SK-N-SH treated with all-trans-retinoic acid at 6 μM for 48 hours (cell line): ENCODE data around the gene FREY1.
A peak's percentile ranks its signal among the peaks of the same experiment; 100 is the strongest.

Source experiments
- ATAC-seq: fragments of 200-7000 bp; cut with Tn5 transposase; 3 replicates; pipeline ENCODE4 v1.9.1; 2020; ENCODE audit warnings: mild to moderate bottlenecking, moderate library complexity
- ARNTL ChIP-seq: fragments of 450-650 bp; formaldehyde crosslinking; IDR thresholded peaks from 2 replicates; pipeline ENCODE4 v1.5.0; 2020; ENCODE audit warnings: low read depth, mild to moderate bottlenecking, moderate library complexity, borderline replicate concordance
- BACH2 ChIP-seq: fragments of 250-450 bp; sonication (Bioruptor Pico); IDR thresholded peaks from 2 replicates; pipeline ENCODE4 v1.9.0; 2021; ENCODE audit warnings: mild to moderate bottlenecking, borderline replicate concordance
- CREB5 ChIP-seq: fragments of 250-450 bp; sonication (Bioruptor Pico); IDR thresholded peaks from 2 replicates; pipeline ENCODE4 v1.5.1; 2020; ENCODE audit warnings: low read depth, mild to moderate bottlenecking, moderate library complexity
- CSDC2 ChIP-seq: fragments of 250-450 bp; sonication (Bioruptor Pico); IDR thresholded peaks from 2 replicates; pipeline ENCODE4 v1.5.0; 2020; ENCODE audit warnings: mild to moderate bottlenecking, moderate library complexity
- ESRRG ChIP-seq: fragments of 250-450 bp; sonication (Bioruptor Pico); IDR thresholded peaks from 2 replicates; pipeline ENCODE4 v1.6.1; 2021; ENCODE audit warnings: mild to moderate bottlenecking
- GLIS3 ChIP-seq: fragments of 250-450 bp; sonication (Bioruptor Pico); IDR thresholded peaks from 2 replicates; pipeline ENCODE4 v1.5.0; 2020; ENCODE audit warnings: mild to moderate bottlenecking, moderate library complexity
- ISL1 ChIP-seq: fragments of 250-450 bp; sonication (Bioruptor Pico); IDR thresholded peaks from 2 replicates; pipeline ENCODE4 v2.1.2; 2022; ENCODE audit warnings: mild to moderate bottlenecking, moderate library complexity
- OSR1 ChIP-seq: fragments of 250-450 bp; sonication (Bioruptor Pico); IDR thresholded peaks from 2 replicates; pipeline ENCODE4 v1.8.0; 2022; ENCODE audit warnings: moderate library complexity, mild to moderate bottlenecking, inconsistent platforms
- POU6F1 ChIP-seq: fragments of 250-450 bp; sonication (Bioruptor Pico); IDR thresholded peaks from 2 replicates; pipeline ENCODE4 v1.8.0; 2021; ENCODE audit warnings: low read depth, mild to moderate bottlenecking, moderate library complexity, borderline replicate concordance
- PPARA ChIP-seq: fragments of 250-450 bp; sonication (Bioruptor Pico); IDR thresholded peaks from 2 replicates; pipeline ENCODE4 v1.5.0; 2020; ENCODE audit warnings: mild to moderate bottlenecking, borderline replicate concordance
- RARB ChIP-seq: fragments of 250-450 bp; sonication (Bioruptor Pico); IDR thresholded peaks from 2 replicates; pipeline ENCODE4 v1.8.0; 2021; ENCODE audit warnings: mild to moderate bottlenecking, moderate library complexity
- SNAI2 ChIP-seq: fragments of 250-450 bp; sonication (Bioruptor Pico); IDR thresholded peaks from 2 replicates; pipeline ENCODE4 v1.5.0; 2020; ENCODE audit warnings: mild to moderate bottlenecking, moderate library complexity
- TCF4 ChIP-seq: fragments of 250-450 bp; sonication (Bioruptor Pico); IDR thresholded peaks from 2 replicates; pipeline ENCODE4 v1.8.0; 2021; ENCODE audit warnings: mild to moderate bottlenecking, moderate library complexity, borderline replicate concordance
- TOX ChIP-seq: fragments of 250-450 bp; sonication (Bioruptor Pico); IDR thresholded peaks from 2 replicates; pipeline ENCODE4 v1.8.0; 2021; ENCODE audit warnings: mild to moderate bottlenecking, moderate library complexity, borderline replicate concordance
- TSHZ2 ChIP-seq: fragments of 250-450 bp; sonication (Bioruptor Pico); IDR thresholded peaks from 2 replicates; pipeline ENCODE4 v1.5.0; 2020; ENCODE audit warnings: mild to moderate bottlenecking, moderate library complexity
- ZC3H10 ChIP-seq: fragments of 250-450 bp; sonication (Bioruptor Pico); IDR thresholded peaks from 2 replicates; pipeline ENCODE4 v1.5.1; 2021; ENCODE audit warnings: mild to moderate bottlenecking, moderate library complexity
- ZFP3 ChIP-seq: fragments of 250-450 bp; sonication (Bioruptor Pico); IDR thresholded peaks from 2 replicates; pipeline ENCODE4 v1.5.0; 2020; ENCODE audit warnings: mild to moderate bottlenecking, moderate library complexity
- ZFP30 ChIP-seq: fragments of 450-650 bp; formaldehyde crosslinking; IDR thresholded peaks from 2 replicates; pipeline ENCODE4 v1.5.0; 2022; ENCODE audit warnings: mild to moderate bottlenecking, moderate library complexity
- ZNF565 ChIP-seq: fragments of 450-650 bp; formaldehyde crosslinking; conservative IDR thresholded peaks from 2 replicates; pipeline ENCODE4 v1.5.0; 2020; ENCODE audit warnings: low read depth, mild to moderate bottlenecking, moderate library complexity
- ZNF70 ChIP-seq: fragments of 450-650 bp; formaldehyde crosslinking; IDR thresholded peaks from 2 replicates; pipeline ENCODE4 v1.5.0; 2020; ENCODE audit warnings: mild to moderate bottlenecking, moderate library complexity
- ZNF8 ChIP-seq: fragments of 450-650 bp; formaldehyde crosslinking; IDR thresholded peaks from 2 replicates; pipeline ENCODE4 v1.5.0; 2020; ENCODE audit warnings: mild to moderate bottlenecking, moderate library complexity
- TF ChIP-seq, protein P1 (sequence below): fragments of 250-450 bp; sonication (Bioruptor Pico); IDR thresholded peaks from 2 replicates; pipeline ENCODE4 v1.8.0; 2020; ENCODE audit warnings: mild to moderate bottlenecking, moderate library complexity, borderline replicate concordance
- TF ChIP-seq, protein P2 (sequence below): fragments of 250-450 bp; sonication (Bioruptor Pico); IDR thresholded peaks from 2 replicates; pipeline ENCODE4 v1.5.1; 2021; ENCODE audit warnings: mild to moderate bottlenecking, moderate library complexity

Gene FREY1

GRCh38 chr11:45933846-45934579 lies 26.9 kb upstream of the FREY1 start:
- TF ChIP-seq PPARA (no peak), ZFP30 (CRISPR knock-in tag) (no peak), OSR1 (CRISPR knock-in tag) (no peak), BACH2 (no peak), ZFP3 (CRISPR knock-in tag) (no peak), GLIS3 (CRISPR knock-in tag) (no peak), CSDC2 (no peak), TOX (CRISPR knock-in tag) (no peak), SNAI2 (CRISPR knock-in tag) (no peak), CREB5 (CRISPR knock-in tag) (no peak), ZC3H10 (CRISPR knock-in tag) (no peak), ESRRG (no peak), ZNF565 (CRISPR knock-in tag) (no peak), ZNF8 (CRISPR knock-in tag) (no peak), ZNF70 (CRISPR knock-in tag) (no peak), TSHZ2 (no peak), TCF4 (CRISPR knock-in tag) (no peak), ISL1 (CRISPR knock-in tag) (no peak)
- TF ChIP-seq, protein P1, sequence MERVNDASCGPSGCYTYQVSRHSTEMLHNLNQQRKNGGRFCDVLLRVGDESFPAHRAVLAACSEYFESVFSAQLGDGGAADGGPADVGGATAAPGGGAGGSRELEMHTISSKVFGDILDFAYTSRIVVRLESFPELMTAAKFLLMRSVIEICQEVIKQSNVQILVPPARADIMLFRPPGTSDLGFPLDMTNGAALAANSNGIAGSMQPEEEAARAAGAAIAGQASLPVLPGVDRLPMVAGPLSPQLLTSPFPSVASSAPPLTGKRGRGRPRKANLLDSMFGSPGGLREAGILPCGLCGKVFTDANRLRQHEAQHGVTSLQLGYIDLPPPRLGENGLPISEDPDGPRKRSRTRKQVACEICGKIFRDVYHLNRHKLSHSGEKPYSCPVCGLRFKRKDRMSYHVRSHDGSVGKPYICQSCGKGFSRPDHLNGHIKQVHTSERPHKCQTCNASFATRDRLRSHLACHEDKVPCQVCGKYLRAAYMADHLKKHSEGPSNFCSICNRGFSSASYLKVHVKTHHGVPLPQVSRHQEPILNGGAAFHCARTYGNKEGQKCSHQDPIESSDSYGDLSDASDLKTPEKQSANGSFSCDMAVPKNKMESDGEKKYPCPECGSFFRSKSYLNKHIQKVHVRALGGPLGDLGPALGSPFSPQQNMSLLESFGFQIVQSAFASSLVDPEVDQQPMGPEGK = no peak
- TF ChIP-seq, protein P2, sequence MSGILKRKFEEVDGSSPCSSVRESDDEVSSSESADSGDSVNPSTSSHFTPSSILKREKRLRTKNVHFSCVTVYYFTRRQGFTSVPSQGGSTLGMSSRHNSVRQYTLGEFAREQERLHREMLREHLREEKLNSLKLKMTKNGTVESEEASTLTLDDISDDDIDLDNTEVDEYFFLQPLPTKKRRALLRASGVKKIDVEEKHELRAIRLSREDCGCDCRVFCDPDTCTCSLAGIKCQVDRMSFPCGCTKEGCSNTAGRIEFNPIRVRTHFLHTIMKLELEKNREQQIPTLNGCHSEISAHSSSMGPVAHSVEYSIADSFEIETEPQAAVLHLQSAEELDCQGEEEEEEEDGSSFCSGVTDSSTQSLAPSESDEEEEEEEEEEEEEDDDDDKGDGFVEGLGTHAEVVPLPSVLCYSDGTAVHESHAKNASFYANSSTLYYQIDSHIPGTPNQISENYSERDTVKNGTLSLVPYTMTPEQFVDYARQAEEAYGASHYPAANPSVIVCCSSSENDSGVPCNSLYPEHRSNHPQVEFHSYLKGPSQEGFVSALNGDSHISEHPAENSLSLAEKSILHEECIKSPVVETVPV (CRISPR knock-in tag) = no peak
- no peak for ATAC-seq

DNA sequence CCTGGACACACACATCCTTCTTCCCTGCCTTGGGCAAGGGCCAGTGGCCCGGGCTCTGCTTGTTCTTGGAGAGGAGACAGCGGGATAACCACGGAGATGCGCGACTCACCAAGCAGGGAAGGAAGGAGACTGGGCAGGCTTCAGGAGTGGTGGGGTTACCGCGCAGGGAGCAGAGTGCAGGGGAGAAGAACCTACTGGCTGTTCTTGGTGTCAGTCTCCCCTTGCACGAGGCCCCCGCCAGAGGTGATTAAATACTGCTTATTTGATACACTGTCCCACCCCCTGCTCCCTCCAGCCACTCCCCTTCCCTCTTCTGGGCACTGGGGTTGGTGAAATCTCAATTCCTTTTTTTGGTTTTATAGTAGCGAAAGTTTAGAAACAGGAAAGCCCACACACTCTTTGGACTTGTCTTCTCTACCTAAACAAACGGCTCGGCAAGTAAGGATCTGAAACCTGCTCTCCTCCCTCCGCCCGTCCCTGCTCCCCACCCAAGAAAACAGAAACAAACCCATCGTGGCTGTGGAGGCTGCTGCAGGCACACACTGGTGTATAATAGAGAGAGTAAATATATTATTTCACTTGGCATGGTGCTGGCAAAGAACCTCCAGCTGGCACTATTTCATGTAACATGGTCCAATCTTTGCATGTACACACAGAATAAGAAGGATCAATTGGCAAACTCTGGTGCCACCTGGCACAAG lies 26.2 kb upstream of the FREY1 start:
- TF ChIP-seq, protein P1 = no peak
- TF ChIP-seq POU6F1 (CRISPR knock-in tag) = no peak
- no peak for TF ChIP-seq CSDC2
- TF ChIP-seq ZC3H10 (CRISPR knock-in tag) = no peak
- TF ChIP-seq ZNF8 (CRISPR knock-in tag) = no peak
- no peak for TF ChIP-seq ZFP30 (CRISPR knock-in tag)
- no peak for TF ChIP-seq ARNTL (CRISPR knock-in tag)
- no peak for TF ChIP-seq TOX (CRISPR knock-in tag)
- TF ChIP-seq ZFP3 (CRISPR knock-in tag) = no peak
- no peak for TF ChIP-seq OSR1 (CRISPR knock-in tag)
- TF ChIP-seq BACH2 = no peak
- TF ChIP-seq RARB = no peak
- TF ChIP-seq TCF4 (CRISPR knock-in tag) = no peak
- peak; percentile 55 for ATAC-seq
